Measurements from ENCODE around the gene RIMBP2.

DNA sequence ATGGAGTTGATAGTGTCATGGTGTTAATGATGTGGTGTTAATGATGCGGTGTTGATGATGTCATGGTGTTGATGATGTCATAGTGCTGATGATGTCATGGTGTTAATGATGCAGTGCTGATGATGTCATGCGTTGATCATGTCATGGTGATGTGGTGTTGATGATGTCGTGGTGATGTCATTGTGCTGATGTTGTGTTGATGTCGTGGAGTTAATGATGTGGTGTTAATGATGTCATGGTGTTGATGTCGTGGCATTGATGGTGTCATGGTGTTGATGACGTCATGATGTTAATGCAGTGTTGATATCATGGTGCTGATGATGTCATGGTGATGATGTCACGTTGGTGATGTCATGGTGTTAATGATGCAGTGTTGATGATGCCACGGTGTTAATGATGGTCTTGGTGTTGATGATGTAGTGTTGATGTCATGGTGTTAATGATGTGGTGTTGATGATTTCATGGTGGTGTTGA is 49.1 kb upstream of the RIMBP2 start:
- no peak for TF ChIP-seq EZH2 (IDR thresholded peaks at IDR 0.05)
- no peak for TF ChIP-seq CTCF (IDR thresholded peaks at IDR 0.05)
- TF ChIP-seq EZH2phosphoT487 (IDR thresholded peaks at IDR 0.05), result no peak
